Esophagus muscularis mucosa (tissue), 4 donors: ENCODE measurements around the gene AGBL1. TPM values are rescaled to one million over a fixed set of nuclear protein-coding genes. Genes with fewer than 3 reads are reported as not detected.

Experiments
- DNase-seq: peaks from one replicate; pipeline ENCODE4 v3.0.0-alpha.2; 2017; ENCODE audit errors: extremely low spot score
- H3K27ac ChIP-seq, 4 donors: fragments of 200-600 bp; sonication (generic); replicated peaks in 1 of 4; 1 replicate in 3 of 4; 2 replicates in 1 of 4; pipeline ENCODE4 v1.5.1; 2016 to 2019; ENCODE audit warnings: mild to moderate bottlenecking in 1 of 4
- H3K27me3 ChIP-seq, 4 donors: fragments of 200-600 bp; sonication (generic); one replicate each; pipeline versions ENCODE4 v1.5.1 to v1.6.0; 2016 to 2019
- H3K36me3 ChIP-seq, 4 donors: fragments of 200-600 bp; sonication (generic); one replicate each; pipeline ENCODE4 v1.5.1; 2016 to 2019
- H3K4me1 ChIP-seq, 4 donors: fragments of 200-600 bp; sonication (generic); one replicate each; pipeline ENCODE4 v1.5.1; 2016 to 2019
- H3K4me3 ChIP-seq, 4 donors: fragments of 200-600 bp; sonication (generic); 1 replicate in 2 of 4; 2 replicates in 2 of 4; pipeline ENCODE4 v1.5.1; 2016 to 2019; ENCODE audit warnings: mild to moderate bottlenecking in 4 of 4, moderate library complexity in 1 of 4
- H3K9me3 ChIP-seq, 4 donors: fragments of 200-600 bp; sonication (generic); 1 replicate in 3 of 4; 2 replicates in 1 of 4; pipeline ENCODE4 v1.5.1; 2016 to 2019
- CTCF ChIP-seq, 3 experiments: fragments of 200-600 bp in 2 of 3; fragments of 450-650 bp in 1 of 3; sonication (generic) in 2 of 3; IDR thresholded peaks; one replicate each; pipeline ENCODE4 v1.5.1; 2017 to 2019; ENCODE audit warnings: antibody characterized with exemption in 3 of 3, mild to moderate bottlenecking in 2 of 3, moderate library complexity in 1 of 3
- EP300 ChIP-seq: sonication (generic); formaldehyde crosslinking; IDR thresholded peaks from one replicate; pipeline ENCODE4 v1.6.1; 2017; ENCODE audit warnings: antibody characterized with exemption
- POLR2A ChIP-seq: fragments of 450-650 bp; IDR thresholded peaks from one replicate; pipeline ENCODE4 v1.6.1; 2017; ENCODE audit warnings: antibody characterized with exemption, moderate library complexity, mild to moderate bottlenecking, low read depth
- POLR2AphosphoS5 ChIP-seq, 2 donors: sonication (generic); formaldehyde crosslinking; IDR thresholded peaks; one replicate each; pipeline ENCODE4 v1.6.1; 2017; ENCODE audit warnings: antibody characterized with exemption in 2 of 2
- WGBS: methylation state at CpG from one replicate; pipeline ENCODE4 v1.1.5; 2018; 5-methylcytosine and 5-hydroxymethylcytosine counted together
- intact Hi-C: fragments of 100-400 bp; cut with DNase I; formaldehyde crosslinking; loops from one replicate; pipeline ENCODE4 v1.15.1; 2023
- total RNA-seq, 4 donors: library from RNA; depleted of rRNA; stranded (reverse); fragments of >200 nt; gene quantifications; one replicate each; pipeline versions ENCODE4 v1.1.0 to v1.2.1, GENCODE V29; 2016

The AGBL1 gene
- under 1 TPM in 1 of 4 donors, not detected in 3; 0.06 TPM for total RNA-seq

DNA sequence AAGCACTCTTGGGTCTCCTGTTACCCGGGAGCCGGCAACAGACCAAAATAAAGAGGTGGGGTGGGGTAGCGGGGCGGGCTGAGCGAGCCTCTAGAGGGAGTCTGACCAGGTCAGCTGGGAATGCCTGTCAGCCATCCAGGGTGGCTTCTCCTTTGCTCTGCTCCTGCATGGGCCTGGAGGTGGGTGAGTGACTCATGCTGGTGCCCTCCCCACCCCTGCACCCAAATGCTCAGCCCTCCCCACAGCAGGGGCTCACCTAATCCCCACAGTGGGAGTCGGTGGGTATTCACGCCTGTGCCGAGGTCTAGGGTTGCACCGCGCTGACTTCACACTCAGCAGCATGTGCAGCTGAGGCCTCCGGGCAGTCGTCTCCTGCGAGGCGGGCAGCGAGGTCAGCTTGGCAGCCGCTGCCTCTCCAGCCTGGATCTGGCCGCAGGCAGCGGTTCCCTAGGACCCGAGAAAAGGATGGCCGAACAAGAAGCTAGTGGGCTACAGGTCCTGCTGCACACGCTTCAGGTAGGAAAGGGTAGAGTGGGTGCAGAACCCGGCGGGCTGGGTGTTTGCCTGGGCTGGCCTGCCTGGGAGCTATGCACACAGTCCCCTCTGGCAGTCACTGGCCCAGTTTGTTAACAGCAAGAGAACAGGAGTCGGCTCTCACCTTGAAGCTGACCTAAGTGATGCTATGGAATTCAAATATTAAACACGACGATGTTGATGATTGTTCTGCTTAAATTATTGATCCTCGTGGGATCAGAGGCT, at the start of gene AGBL1:
Gene AGBL1 (plus strand): TSS at position 364 of the 759 bp plus-strand sequence.
- intact Hi-C loops, result no loop called here
- 78% methylated on average over 16 of the region's 27 CpGs for WGBS
- no peak within 1 kb of the TSS for H3K27ac ChIP-seq
- no peak within 1 kb of the TSS for H3K4me3 ChIP-seq
- peak; percentile 90 for DNase-seq
- peaks cover 0 to 10% (median 3%) of the 10 kb centered on the region in 4 donors for H3K4me1 ChIP-seq
- H3K36me3 ChIP-seq, result no peaks in the 10 kb centered on the region
- H3K9me3 ChIP-seq, result no peaks in the 10 kb centered on the region
- H3K27me3 ChIP-seq, result peaks cover 0 to 26% (median 0%) of the 10 kb centered on the region in 4 donors
- no peak for TF ChIP-seq EP300
- no peak for TF ChIP-seq POLR2AphosphoS5 (IDR thresholded peaks at IDR 0.05)
- no peak for TF ChIP-seq CTCF (IDR thresholded peaks at IDR 0.05)
- TF ChIP-seq POLR2A, result no peak

- Histone ChIP-seq H3K9me3 (no peaks in the 10 kb centered on the region), H3K36me3 (no peaks in the 10 kb centered on the region), H3K4me3 (no peak overlapping the region), H3K27ac (no peak overlapping the region), H3K4me1 (no peaks in the 10 kb centered on the region), H3K27me3 (no peaks in the 10 kb centered on the region)
- intact Hi-C loops, result no loop called here
- TF ChIP-seq POLR2AphosphoS5 (IDR thresholded peaks at IDR 0.05), result no peak
- TF ChIP-seq EP300, result no peak
- no peak for TF ChIP-seq CTCF (IDR thresholded peaks at IDR 0.05)
- TF ChIP-seq POLR2A, result no peak
- no peak for DNase-seq
Observed at GRCh38 chr15:86034904-86035303, 44.8 kb upstream of the AGBL1 start.

DNA sequence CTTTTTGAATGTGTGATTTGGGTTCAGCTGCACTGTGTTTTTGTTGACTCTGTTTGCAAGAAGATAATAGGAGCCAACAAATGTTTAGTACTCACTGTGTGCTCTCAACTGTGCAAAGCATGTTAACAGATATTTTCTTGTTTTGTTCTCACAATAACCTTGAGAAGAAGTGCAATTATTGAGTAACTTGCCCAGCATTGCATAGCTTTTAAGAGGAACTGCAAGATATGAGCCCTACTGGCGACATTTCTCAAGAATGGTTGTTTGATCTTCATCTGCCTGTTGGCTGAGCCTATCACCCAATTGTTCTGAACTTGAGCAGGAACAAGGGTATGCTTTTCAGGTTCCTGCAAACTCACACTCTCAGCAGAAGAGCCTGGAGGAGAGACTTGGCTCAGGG, 43.4 kb upstream of the AGBL1 start:
- 83% methylated on average over 1 of the region's 1 CpG for WGBS
- Histone ChIP-seq H3K36me3 (no peaks in the 10 kb centered on the region), H3K27ac (no peak overlapping the region), H3K9me3 (no peaks in the 10 kb centered on the region), H3K4me1 (no peaks in the 10 kb centered on the region), H3K27me3 (peaks cover 0 to 9% (median 0%) of the 10 kb centered on the region in 4 donors), H3K4me3 (no peak overlapping the region)
- DNase-seq, result no peak
- TF ChIP-seq POLR2AphosphoS5 (IDR thresholded peaks at IDR 0.05), result no peak
- TF ChIP-seq POLR2A, result no peak
- TF ChIP-seq CTCF (IDR thresholded peaks at IDR 0.05), result no peak
- no peak for TF ChIP-seq EP300
- intact Hi-C loops, result no loop called here

GRCh38 chr15:86038491-86038890, 41.2 kb upstream of the AGBL1 start:
- no peak for DNase-seq
- TF ChIP-seq CTCF (IDR thresholded peaks at IDR 0.05), result no peak
- TF ChIP-seq POLR2A, result no peak
- no peak for TF ChIP-seq POLR2AphosphoS5 (IDR thresholded peaks at IDR 0.05)
- TF ChIP-seq EP300, result no peak

More at GRCh38 chr15:86038491-86038890, 41.2 kb upstream of the AGBL1 start:
- WGBS, result 91% methylated on average over 1 of the region's 1 CpG
- Histone ChIP-seq H3K4me1 (no peaks in the 10 kb centered on the region), H3K9me3 (no peaks in the 10 kb centered on the region), H3K27me3 (peaks cover 0 to 9% (median 0%) of the 10 kb centered on the region in 4 donors), H3K4me3 (no peak overlapping the region), H3K27ac (no peak overlapping the region), H3K36me3 (no peaks in the 10 kb centered on the region)
- intact Hi-C loops, result no loop called here
